Activated CD4-positive, alpha-beta T cell treated with anti-CD3 and anti-CD28 coated beads for 48 hours (primary cell): ENCODE results near the gene SFXN4.

Experiments
- DNase-seq: peaks from one replicate; pipeline ENCODE4 v3.0.0-alpha.2; 2020

The SFXN4 gene, protein sequence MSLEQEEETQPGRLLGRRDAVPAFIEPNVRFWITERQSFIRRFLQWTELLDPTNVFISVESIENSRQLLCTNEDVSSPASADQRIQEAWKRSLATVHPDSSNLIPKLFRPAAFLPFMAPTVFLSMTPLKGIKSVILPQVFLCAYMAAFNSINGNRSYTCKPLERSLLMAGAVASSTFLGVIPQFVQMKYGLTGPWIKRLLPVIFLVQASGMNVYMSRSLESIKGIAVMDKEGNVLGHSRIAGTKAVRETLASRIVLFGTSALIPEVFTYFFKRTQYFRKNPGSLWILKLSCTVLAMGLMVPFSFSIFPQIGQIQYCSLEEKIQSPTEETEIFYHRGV

DNA sequence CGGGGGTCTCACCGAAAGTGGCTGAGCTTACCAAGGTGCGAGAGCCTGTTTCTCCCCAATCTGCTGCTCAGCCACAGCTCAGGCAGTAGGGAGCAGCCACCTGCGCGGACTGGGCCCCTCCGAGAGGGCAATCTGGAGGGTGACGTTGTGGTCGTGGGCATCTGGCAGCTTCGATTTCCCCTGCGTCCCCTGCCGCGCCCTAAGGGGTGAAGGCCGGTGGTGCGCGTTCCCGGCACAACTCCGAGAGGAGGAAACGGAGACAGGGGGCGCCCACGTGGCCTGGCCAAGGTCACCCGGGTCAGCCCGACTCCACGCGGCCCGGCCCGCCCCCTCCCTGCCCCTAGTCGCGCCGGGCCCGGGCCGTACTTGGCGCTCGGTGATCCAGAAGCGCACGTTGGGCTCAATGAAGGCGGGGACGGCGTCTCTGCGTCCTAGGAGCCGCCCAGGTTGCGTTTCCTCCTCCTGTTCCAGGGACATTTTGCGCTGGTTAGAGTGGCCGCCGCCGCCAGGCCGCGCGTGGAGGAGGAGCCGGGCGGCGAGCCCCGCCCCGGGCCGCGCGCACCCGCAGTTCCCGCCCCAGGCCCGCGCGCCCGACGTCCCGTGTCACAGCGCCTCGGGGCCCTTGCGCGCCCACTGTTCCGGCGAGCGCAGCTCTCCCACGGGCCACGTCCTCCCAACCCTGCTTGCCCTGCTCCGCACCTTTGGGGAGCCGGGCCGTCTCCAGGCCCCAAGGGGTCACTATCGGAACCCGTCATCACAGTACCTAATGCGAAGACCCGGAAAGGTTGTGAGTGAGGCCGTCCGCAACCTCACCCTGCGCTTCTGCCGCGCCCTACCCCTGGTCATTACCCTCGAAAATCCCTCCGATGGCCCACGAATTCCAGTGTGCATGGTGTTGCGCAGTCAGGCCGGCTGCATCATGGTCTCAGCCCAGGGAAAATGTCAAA is at the start of gene SFXN4:
Gene SFXN4 (minus strand): TSS at position 544 of the 947 bp plus-strand sequence. CDS start 67 bp downstream, at position 477.
- DNase-seq, result peak; percentile 84

DNA sequence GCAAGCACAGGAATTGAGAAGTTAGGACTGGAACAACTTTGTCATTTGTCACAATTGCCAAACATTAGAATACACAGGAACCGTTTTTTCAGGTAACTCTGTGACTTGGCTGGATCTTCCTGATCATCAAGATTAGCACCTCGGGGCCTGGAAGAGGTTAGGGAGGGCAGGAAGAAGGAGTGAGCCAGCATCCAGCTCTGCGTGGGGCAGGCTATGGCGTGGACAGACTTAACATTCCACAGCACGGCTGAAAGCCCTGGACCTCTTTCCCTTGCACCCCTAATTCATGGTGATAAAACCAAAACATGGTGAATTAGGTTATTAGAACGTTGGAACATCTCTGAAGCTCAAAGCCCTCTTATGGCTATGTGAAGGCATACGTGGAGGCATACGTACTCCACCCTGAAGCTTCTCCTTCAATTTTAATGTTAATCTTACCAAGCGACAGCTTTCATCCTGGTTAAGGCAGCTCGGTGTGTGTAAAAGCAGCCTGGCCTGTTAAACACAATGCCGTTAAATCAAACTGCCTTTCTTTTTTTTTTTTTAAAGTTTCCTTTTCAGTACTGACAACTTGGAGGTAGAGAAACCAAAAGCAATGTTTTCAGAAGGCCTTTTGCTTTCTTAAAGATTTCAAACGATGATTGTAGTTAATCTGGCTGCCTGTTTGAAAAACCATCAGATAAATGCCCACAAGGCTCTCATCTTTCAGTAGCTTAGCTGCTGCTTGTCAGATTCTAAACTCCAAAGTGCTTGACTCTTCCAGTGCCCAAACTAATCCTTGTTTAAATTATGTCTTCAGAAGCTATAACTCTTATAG is 46.3 kb upstream of the SFXN4 start:
- DNase-seq, result no peak

DNA sequence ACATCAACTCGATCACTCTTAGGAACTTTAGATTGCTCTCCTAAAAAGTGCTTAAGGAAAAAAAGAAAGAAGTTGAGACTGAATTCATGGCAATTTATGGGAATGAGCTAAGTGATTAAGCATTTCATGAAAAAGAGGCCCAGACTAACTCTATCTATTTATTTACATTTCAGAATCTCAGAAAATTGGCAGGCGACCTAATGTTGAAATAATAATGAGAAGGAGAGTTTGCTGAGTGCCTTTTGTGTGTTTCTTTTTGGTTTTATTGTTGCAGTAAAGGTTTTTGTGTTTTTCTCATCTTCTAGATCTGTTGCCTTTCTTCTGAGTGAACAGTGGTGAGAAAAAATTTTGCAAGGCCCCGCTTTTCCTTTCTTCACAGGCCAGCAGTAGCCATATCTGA is 45.7 kb upstream of the SFXN4 start:
- DNase-seq, result no peak

DNA sequence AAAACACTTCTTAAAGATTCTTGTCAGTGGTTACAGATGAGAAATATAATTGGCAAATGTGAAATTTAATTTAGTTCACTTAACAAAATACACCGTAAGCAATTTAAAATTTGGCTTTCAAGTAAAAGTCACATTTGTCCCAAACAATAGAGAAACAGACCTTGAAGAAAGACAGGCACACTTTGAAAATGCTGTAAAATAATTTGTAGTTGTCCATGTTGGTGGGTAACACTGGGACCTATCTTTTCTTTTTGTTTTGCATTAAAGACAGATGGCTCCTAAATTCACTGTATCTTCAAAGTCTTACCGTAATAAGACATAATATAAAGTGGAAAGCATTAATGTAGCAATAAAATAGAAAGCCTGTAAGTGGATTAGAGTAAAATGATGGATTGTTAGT is 45.1 kb upstream of the SFXN4 start:
- DNase-seq, result no peak

DNA sequence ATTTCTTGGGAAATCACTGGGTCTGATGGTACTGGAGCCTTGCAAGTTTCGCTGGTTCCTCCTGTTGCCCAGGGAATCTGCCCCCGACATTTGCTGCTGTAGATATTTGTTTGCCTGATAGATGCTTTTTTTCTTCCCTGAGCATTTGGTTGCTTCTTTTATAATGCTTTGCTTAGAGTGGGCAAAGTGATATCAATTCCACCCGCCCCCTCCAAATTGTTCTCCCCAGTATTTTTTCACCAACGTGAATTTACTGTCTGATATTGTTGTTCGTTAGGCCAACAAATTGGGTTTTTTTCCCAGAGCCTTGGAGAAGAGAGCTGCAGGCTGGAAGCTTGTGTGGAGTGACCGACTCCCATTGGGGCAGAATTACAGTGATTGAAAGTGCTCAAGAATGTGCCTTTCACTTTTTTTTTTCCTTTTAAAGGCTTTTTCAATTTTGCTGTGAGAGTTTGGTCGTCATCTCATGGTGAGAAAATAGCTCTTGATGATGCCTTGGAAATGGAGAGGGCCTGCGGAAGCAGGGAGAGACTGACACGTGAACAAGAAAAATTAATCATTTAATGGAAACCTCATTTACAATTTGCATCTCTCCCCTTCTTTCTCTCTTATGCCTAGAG is 44.3 kb upstream of the SFXN4 start:
- DNase-seq, result no peak

DNA sequence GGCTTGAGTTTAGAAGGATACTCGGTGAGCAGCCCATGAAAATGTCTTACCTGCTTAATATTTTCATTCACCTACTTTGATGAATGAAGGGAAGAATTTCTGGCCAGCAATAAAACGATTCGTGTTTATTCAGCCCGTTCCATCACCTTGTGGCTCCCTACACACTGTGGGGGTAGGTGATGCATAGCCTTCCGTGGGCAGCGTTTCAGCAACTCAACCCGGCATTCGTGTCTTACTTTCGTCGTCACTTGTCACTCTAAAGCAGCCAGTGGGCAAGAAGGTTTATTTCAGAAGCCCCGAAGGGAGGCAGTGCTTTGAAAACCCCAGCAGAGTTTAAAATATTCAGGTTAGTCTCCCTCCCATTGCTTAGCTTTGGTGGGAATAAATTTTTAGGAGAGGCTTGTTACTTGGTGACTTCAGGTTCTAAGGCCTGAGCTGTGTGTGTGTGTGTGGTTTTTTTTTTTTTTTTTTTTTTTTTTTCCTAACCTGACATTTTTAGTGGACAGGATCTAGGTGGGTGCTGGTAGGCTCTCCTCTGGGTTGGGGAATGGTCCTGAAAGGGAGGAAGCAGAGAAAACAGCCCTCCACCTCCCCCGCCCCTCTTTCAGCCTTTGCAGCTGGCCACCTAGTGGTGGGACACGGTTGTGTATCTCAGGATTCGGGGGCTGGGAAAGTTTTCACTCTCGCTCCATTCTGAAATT is 43.7 kb upstream of the SFXN4 start:
- DNase-seq, result peak; percentile 77

DNA sequence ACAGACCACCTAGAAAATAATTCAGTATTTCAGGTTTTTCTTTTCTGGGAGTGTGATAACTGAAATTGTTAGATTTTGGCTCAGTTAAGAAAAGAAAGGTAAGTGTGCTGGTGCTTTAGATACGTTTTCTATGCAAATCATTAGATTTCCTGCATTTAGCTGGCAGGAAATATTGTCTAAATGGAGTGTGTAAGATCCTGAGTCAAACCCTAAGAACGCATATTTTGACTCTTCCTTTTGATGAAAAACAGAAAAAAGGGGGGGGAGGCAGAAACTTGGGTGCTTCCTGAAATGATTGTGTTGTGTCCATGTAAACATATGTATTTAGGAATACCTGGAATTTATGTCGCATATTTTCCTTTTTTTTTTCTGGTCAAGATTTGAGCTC is 43.0 kb upstream of the SFXN4 start:
- DNase-seq, result no peak

DNA sequence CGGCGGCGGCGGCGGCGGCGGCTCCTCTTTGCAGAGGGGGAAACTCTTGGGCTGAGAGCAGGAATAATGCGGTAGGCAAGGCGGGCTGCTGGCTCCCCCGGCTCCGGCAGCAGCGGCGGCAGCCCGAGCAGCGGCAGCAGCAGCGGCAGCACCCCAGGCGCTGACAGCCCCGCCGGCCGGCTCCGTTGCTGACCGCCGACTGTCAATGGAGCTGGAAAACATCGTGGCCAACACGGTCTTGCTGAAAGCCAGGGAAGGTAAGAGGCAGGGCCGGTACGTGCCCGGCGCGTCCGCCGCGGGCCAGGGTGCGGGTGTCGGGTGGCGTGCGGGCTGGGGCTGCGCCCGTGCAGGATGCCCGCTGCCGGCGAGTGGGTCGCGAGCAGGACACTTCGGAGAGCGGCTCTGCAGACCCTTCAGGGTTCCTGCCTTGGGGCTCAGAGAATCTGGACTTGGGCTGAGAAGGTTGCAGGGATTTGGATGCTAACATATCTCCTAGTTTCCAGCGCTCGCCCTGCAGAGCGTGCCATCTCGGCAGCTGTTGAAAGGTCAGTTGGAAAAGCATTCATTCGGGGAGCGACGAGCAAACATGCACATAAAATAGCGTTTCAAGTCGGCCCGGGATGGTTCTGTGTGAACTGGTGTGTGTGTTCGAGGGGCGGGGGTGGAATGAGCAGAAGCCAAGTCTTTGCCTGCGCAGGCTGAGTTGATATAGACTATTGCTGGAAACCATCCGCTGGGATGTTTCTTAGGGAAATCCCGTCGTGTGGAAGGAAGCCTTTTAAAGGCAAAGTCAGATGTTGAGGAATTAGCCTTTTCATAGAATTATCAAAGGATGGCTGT is 42.4 kb upstream of the SFXN4 start:
- peak; percentile 62 for DNase-seq

DNA sequence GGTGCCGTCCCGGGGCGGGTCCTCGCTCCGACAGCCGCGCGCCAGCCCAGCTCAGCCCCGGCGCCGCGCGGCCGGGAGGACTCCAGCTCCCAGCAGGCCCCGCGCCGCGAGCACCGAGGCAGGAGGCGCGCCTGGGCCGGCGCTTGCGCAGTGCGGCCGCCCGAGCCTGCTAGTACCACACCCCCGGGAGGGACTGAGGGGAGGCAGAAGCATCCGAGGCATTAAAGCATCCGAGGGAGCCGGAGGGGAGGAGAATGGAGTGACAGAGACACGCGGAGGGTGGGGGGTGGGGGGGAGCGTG is 41.8 kb upstream of the SFXN4 start, which contains the start of gene GRK5:
Gene GRK5 (plus strand): TSS at position 206 of the 301 bp plus-strand sequence. CDS start 347 bp downstream, outside the sequence.
- DNase-seq, result peak; percentile 95

DNA sequence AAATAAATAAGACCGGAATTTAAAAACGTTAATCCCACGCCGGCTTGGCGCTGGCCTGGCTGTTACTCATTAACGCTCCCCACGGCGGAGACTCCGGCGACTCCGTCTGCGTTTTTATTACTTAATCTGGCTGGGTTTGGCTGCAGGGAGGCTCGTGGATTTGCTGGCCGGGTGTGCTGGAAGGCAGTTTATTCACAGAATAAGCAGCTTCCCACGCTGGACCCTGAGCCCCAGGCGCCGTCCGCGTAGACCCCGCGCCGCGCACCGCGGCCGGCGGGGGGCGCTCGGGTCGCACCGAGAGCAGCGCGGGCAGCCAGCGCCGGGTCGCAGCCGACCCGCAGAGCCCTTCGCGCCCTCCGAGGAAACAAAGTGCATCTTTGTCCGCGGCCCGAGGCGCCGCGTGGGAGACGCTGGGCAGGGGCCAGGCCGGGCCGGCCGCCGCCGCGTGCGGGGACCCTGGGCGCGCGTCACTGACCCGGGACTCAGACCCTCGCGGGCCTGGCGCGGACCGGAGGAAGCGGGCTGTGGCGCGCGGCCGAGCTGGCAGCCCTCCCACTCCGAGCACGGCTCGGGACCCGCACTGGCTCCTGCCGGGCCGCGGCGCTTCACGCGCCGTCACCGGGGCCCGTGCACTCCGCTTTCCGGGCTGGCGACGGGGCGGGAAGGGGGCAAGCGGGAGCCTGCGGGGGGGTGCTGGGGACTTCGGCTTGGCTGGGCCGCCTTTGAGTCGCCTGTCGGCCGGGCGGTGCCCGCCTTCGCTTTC is 41.3 kb upstream of the SFXN4 start:
- peak; percentile 77 for DNase-seq

DNA sequence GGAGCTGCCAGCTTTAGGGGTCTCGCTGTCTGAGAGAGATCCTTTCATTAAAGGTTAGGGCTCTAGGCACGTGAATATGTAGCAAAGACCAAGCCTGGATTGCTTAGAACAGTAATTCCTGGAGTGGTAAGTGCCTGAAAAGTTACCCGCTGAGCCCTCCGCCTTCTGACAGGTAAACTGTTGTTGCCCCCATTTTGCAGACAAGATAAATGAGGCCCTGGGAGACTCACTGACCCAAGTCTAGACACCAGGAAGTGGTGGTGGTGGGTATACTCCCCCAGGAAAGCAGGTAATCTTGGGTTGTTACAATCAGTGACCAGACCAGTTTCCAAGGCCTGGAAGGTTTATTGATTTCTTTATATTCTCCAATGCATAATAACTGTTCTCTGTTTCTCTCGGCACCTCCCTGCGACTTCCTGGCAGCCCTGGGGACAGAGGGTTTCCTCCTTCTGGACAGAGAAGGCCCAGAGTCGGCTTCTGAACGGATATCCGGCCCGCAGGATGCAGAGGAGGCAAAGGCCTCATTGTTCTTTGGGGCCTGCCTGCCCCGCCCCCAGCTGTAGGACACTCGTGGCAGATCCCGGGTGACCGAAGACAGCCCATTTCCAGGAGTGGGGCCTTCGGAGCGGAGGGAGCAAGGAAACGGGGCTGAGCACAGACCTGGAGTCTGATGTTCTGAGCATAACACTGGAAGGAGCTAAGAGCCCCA is 40.5 kb upstream of the SFXN4 start:
- peak; percentile 62 for DNase-seq

DNA sequence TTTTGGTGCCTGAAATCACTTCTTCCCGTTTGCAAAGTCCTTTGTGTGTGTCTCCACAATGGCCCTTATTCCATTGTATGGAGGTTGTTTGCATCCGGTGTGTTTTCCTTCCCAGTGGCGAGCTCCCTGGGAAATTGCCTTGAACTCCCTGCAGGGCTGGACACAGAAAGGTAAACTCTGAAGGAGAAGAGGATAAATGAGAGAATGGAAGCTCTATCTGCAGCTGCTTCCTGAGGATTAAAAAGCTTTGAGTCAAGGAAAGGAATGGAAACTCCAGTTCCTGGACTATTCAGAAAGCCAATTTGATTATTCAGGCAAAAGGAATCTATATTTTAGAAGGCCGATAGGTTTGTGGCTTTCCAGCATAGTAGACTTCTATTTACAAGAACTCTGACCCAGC is 37.5 kb upstream of the SFXN4 start:
- no peak for DNase-seq

DNA sequence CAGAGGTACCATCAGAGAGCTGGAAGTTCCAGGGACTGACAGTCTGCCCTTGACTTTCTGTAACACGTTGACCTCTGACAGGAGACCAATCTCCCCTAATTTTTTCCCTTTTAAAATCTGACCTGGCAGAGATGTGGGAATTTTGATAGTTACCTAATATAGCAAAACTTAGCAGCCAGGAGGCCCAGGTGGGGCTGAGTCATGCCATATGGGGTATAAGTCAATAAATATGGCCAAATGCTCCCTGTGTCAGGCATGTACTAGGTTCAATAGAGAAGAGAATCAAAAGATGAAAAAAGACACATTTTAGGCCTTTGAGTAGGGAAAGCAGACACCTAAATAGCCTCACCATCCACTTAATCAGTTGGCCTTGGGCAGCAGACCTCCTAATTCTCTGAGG is 35.7 kb upstream of the SFXN4 start:
- DNase-seq, result no peak

DNA sequence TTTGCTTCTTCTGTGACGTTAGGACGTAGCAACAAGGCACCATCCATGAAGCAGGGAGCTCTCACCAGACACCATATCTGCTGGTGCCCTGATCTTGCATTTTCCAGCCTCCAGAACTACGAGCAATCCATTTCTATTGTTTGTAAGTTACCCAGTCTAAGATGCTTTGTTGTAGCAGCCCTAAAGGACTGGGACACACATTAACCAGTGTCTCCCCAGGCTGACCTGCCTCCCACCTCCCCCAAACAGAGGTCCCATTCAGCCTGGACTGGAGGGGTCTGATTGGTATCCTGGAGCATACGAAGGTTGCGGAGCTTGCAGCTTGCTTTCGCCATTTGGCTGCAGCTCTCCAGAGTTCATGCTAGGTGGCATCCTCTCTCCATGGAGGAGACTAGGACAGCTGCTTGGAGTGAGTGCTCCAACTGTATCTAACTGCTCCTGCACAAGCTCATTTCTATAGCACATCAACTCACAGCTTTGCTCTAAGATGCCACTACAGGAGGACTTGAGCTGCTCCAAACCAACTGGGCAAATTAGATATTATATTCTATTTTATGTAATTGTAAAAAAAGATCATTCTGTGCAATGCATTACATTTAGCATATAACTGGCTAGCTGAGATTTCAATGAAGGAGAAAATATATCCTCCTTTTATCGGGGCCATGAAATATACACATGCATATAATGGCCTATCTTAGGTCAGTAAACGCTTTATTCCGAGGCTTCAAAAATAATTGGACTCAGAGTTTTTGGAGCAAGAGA is 33.9 kb upstream of the SFXN4 start:
- DNase-seq, result peak; percentile 60

DNA sequence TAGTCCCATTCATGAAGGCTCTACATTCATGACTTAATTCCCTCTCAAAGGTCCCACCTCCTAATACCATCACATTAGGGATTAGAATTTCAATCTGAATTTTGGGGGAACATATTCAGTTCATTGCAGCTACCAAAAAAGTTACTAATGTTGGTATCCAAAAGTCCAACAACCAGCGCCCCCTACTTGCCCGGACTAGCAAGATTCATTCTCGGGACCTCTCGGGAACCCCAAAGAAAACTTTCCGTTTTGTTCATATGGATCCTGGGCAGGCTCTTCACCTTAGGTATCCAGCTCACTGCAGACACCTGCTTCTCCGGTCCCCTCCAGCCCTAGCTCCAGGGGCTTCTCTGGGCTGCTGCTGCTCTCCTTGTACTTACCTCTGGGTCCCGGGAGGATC is 32.9 kb upstream of the SFXN4 start:
- peak; percentile 54 for DNase-seq

DNA sequence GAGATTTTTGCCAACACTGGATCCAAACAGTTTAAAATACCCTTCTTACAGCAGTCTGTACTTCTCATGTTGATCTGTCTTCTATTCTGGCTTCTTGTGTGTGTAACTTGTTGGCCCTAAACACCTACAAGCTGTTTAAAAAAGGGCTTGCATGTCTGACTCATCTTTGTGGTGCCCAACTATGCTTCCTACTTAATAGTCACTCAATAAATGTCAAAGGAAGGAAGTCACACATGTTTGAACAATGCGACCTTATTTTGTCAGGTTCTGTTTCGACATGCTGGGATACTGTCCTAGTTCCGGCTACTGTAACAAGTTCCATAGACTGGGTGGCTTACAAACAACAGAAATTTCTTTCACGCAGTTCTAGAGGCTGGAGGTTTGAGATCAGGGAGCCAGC is 32.4 kb upstream of the SFXN4 start:
- no peak for DNase-seq

DNA sequence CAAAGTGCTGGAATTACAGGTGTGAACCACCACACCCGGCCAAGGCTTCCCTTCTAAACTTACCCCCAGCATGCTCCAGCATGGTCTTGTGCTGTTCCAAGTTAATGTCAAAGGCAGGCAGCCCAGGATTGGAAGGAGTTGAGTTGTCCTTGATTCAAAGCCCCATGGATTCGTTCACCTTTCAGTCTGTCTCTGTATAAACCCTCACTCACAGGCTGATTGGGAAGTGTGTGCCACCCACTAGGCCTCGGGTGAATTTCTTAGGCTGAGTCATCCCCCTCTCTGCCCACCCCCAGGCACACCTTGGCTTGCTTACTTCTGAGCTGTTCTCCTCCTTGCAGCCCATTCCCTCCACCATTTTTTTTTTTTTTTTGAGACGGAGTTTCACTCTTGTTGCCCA is 26.4 kb upstream of the SFXN4 start:
- peak; percentile 56 for DNase-seq

DNA sequence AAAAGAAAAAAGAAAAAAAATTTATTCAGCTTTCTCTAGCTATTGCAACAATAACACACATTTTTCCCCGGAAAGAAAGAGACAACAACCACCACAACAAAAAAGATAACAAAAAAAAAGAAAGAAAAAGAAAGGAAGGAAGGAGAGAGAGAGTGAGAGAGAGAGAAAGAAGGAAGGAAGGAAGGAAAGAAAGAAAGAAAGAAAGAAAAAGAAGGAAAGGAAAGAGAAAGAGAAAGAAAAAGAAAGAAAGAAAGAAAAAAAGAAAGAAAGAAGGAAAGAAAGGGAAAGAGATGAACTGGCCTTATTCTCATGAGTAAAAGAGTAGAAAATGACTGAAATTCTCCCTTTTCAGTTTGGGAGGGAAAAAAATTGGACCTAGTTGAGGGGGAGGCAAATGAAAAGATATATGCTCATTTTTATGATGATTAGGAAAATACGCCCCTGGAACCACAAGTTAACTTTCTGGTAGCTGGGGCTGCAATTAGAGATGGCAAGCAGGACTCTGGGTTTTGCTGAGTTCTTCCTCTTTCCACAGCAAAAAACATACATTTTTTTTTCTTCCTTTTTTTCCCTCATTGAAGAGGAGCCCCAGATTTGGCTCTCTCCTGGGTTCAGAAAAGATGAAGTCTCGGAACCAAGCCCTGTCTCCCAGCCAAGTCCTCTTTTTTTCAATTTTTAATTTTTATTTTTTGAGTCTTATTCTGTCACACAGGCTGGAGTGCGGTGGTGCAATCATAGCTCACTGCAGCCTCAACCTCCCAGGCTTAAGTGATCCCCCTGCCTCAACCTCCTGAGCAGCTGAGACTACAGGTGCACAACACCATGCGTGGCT is 25.7 kb upstream of the SFXN4 start:
- DNase-seq, result no peak
